Mucosa of descending colon (tissue), 3 donors: ENCODE data around the gene SUCLG1. TPM values are rescaled to one million over a fixed set of nuclear protein-coding genes. Genes with fewer than 3 reads are reported as not detected.
A peak's percentile ranks its signal among the peaks of the same experiment; 100 is the strongest.

Source experiments
- ATAC-seq: fragments of 200-7000 bp; cut with Tn5 transposase; one replicate; pipeline ENCODE4 v1.9.1; 2020; ENCODE audit warnings: mild to moderate bottlenecking, moderate library complexity
- DNase-seq, 3 donors: peaks; one replicate each; pipeline ENCODE4 v3.0.0-alpha.2; 2020
- H3K36me3 ChIP-seq: fragments of 200-600 bp; one replicate; pipeline ENCODE4 v1.8.0; 2021; ENCODE audit warnings: low read depth, mild to moderate bottlenecking
- H3K4me1 ChIP-seq: fragments of 200-600 bp; one replicate; pipeline ENCODE4 v1.8.0; 2021; ENCODE audit warnings: low read depth, mild to moderate bottlenecking
- H3K4me3 ChIP-seq: fragments of 200-600 bp; one replicate; pipeline ENCODE4 v1.8.0; 2021; ENCODE audit warnings: mild to moderate bottlenecking
- H3K9me3 ChIP-seq: fragments of 200-600 bp; one replicate; pipeline ENCODE4 v1.8.0; 2021; ENCODE audit warnings: mild to moderate bottlenecking
- intact Hi-C, 2 donors: fragments of 100-400 bp; cut with DNase I in 1 of 2; cut with micrococcal nuclease in 1 of 2; formaldehyde crosslinking; loops; one replicate each; pipeline versions ENCODE4 v1.11.0 to v1.11.1; 2022; cut with DNase I, micrococcal nuclease
- total RNA-seq, 3 donors: library from RNA; stranded (reverse); fragmentation: NEBNext Ultra II Directional in 2 of 3; extraction: Animal tissue kit (Norgen Biotek cat#: 25700) in 2 of 3; gene quantifications; one replicate each; pipeline versions ENCODE4 v1.2.1 to v1.2.4, GENCODE V29; 2021 to 2023
- TF ChIP-seq, protein P1 (sequence below): fragments of 200-600 bp; IDR thresholded peaks from one replicate; pipeline ENCODE4 v1.8.0; 2022; ENCODE audit warnings: antibody characterized with exemption, mild to moderate bottlenecking
- donor health status: DM: no; HTN: no; CAD: no; lungs with moderate emphysema.
- donor health status: DM: no; HTN: no; CAD: no.
- donor health status: DM: no; HTN: yes; CAD: no.

The SUCLG1 gene
- total RNA-seq, 3 donors from 2014 or later: 130 to 202 (median 195) TPM

DNA sequence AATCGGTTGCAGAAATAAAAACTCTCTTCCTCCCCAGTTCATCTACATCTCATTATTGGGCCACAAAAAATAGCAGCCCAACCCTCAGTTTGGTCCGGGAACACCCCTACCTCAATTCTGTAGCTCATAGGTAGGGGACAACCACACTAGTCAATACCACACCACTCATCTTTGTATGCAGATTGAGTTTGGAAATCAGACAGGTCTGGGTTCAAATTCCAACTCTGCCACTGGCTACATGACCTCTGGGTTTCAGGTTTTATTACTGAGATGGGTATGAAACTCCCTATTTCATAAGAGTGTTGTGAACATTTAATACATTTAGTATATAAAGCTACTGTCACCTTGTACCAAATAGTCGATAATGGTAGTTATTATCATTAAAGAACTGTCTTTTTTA, 2.2 kb upstream of the SUCLG1 start:
- TF ChIP-seq, protein P1, sequence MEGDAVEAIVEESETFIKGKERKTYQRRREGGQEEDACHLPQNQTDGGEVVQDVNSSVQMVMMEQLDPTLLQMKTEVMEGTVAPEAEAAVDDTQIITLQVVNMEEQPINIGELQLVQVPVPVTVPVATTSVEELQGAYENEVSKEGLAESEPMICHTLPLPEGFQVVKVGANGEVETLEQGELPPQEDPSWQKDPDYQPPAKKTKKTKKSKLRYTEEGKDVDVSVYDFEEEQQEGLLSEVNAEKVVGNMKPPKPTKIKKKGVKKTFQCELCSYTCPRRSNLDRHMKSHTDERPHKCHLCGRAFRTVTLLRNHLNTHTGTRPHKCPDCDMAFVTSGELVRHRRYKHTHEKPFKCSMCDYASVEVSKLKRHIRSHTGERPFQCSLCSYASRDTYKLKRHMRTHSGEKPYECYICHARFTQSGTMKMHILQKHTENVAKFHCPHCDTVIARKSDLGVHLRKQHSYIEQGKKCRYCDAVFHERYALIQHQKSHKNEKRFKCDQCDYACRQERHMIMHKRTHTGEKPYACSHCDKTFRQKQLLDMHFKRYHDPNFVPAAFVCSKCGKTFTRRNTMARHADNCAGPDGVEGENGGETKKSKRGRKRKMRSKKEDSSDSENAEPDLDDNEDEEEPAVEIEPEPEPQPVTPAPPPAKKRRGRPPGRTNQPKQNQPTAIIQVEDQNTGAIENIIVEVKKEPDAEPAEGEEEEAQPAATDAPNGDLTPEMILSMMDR: no peak
- no peak for DNase-seq
- H3K36me3 ChIP-seq: no peaks in the 10 kb centered on the region
- H3K9me3 ChIP-seq: peaks cover 4% of the 10 kb centered on the region
- no peak for ATAC-seq
- intact Hi-C loops: no loop called here
- H3K4me3 ChIP-seq: no peak overlapping the region
- peaks cover 21% of the 10 kb centered on the region for H3K4me1 ChIP-seq

DNA sequence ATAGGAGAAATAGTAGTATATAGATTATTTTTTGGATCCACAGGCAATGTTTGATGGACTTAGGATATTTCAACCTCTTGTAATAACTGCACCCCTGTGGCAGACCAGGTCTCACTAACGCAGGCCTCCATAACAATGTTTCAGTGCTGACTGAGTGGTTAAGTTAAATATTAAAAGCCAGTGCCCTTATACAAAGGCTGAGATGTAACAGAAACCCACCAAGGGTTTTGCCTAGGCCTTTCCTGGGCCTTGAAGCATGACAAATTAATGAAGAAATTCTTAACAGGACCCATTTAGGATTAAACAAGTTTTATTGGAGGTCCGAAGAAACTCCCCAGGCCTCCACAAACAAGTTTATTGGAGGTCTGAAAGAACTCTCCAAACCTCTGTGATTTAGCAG, 1.6 kb upstream of the SUCLG1 start:
- TF ChIP-seq, protein P1: no peak
- no peaks in the 10 kb centered on the region for H3K9me3 ChIP-seq
- ATAC-seq (no peak), DNase-seq (no peak)
- no peak overlapping the region for H3K4me3 ChIP-seq
- H3K4me1 ChIP-seq: peaks cover 22% of the 10 kb centered on the region
- intact Hi-C loops: no loop called here
- no peaks in the 10 kb centered on the region for H3K36me3 ChIP-seq

DNA sequence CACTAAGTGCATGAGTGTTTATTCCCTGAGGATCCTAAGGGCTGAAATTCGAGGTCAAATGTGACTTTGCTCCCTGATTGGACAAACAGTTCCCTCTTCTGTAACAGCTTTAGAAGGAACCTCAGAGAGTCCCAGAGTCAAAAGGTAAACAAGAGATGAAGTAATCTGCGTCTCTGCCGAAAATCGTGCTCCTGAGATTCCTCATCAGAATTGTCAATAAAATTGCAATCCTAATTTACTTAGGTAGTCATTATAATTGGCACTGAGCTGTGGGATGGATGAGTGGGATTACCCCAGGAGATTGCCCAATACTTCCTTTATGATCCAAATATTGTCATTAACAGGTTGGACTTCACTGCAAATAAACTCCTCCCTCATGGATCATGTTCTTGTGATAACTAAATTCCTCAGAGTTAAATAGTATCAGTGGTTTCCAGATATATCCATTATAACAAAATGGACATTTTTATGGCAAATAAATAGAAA, 907 bp upstream of the SUCLG1 start:
- H3K4me1 ChIP-seq: peaks cover 22% of the 10 kb centered on the region
- no peaks in the 10 kb centered on the region for H3K9me3 ChIP-seq
- peak; percentile 8 for ATAC-seq
- intact Hi-C loops: no loop called here
- TF ChIP-seq, protein P1: no peak
- DNase-seq: peak in 1 of 3 donors; percentile 10
- no peaks in the 10 kb centered on the region for H3K36me3 ChIP-seq
- peak overlapping the region; percentile 98 for H3K4me3 ChIP-seq

DNA sequence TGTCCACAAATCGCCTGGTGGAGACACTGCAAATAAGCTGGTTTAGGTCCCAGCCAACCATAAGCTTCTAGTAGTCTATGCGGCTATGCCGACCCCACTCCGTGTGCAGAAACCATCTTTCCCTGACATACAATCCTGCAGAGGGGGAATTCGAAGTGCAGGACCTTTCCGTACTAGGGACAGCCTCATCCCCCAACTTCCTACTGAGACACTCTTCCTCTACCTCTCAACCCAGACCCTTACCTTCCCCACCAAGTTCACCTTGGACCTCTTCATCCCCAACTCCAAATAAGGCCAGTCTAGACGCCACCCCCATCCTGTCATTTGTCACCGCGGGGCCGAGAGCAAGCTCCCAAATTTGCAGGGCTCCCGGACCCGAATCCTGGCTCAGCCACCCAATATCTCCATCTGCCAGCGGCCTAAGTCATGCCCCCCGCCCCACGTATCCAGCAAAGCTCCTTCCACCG, 496 bp downstream of the SUCLG1 start:
- peak in 1 of 3 donors; percentile 49 for DNase-seq
- intact Hi-C loops: no loop called here
- Histone ChIP-seq H3K4me3 (peak overlapping the region; percentile 98), H3K9me3 (no peaks in the 10 kb centered on the region), H3K36me3 (no peaks in the 10 kb centered on the region), H3K4me1 (peaks cover 22% of the 10 kb centered on the region)
- ATAC-seq: peak; percentile 41
- TF ChIP-seq, protein P1: no peak

DNA sequence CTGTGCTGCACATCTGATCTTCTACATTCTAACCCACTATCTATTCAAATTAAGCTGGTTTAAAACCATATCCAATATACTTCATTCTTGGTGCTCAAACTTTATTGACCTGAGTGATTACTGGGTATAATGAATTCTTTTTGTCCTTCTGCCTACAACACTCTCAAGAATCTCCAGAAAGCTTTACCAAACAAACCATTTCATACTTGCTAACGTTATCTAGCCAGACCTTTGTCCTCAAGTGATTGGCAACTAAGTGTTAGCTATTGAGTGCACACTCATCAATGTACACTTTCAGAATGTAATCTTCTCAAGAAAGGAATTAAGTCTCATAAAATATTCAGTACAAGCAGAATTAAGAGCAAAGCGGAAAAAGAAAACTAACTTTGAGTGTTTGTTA, 1.4 kb downstream of the SUCLG1 start:
- Histone ChIP-seq H3K9me3 (no peaks in the 10 kb centered on the region), H3K36me3 (no peaks in the 10 kb centered on the region), H3K4me1 (peaks cover 22% of the 10 kb centered on the region), H3K4me3 (no peak overlapping the region)
- intact Hi-C loops: no loop called here
- ATAC-seq (no peak), DNase-seq (no peak)
- TF ChIP-seq, protein P1: no peak

DNA sequence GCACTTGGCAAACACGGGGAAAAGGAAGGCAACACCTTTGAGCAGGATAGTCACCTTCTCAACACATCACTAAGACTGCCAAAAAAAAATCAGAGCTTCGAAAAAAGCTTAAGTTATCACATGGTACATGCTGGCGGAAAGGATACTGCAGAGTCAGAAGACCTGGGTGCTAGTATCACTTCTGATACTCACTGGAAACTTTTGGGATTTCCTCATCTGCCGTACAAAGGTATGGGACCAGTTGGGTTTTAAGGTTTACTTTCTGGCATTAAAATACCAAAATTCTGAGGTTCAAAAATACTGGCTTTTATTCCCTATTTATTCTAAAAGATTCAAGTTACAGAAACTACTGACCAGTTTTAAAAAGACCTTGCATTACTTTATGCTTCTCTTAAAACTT, 2.9 kb downstream of the SUCLG1 start:
- DNase-seq (no peak), ATAC-seq (no peak)
- intact Hi-C loops: no loop called here
- no peak overlapping the region for H3K4me3 ChIP-seq
- H3K4me1 ChIP-seq: peaks cover 22% of the 10 kb centered on the region
- H3K9me3 ChIP-seq: no peaks in the 10 kb centered on the region
- no peaks in the 10 kb centered on the region for H3K36me3 ChIP-seq
- TF ChIP-seq, protein P1: no peak
